Sciatic nerve (tissue), 2 donors: Measurements from ENCODE around the gene C1QTNF9B. TPM values are rescaled to one million over a fixed set of nuclear protein-coding genes. Genes with fewer than 3 reads are reported as not detected.
A peak's percentile ranks its signal among the peaks of the same experiment; 100 is the strongest.
"Not testable (repeated sequence)": the region's sequence is repeated elsewhere in the genome, so short reads cannot be mapped to it uniquely, and the experiment has no call there.

Experiments
- ATAC-seq: fragments of 200-7000 bp; cut with Tn5 transposase; one replicate; pipeline ENCODE4 v1.9.1; 2020; ENCODE audit warnings: mild to moderate bottlenecking, moderate library complexity
- DNase-seq: peaks from one replicate; pipeline ENCODE4 v3.0.0-alpha.2; 2020; ENCODE audit warnings: low spot score
- intact Hi-C: fragments of 100-400 bp; cut with DNase I; formaldehyde crosslinking; loops from one replicate; pipeline ENCODE4 v1.14.2; 2022
- total RNA-seq: library from RNA; stranded (reverse); fragmentation: NEBNext Ultra II Directional; extraction: Animal tissue kit (Norgen Biotek cat#: 25700); gene quantifications from one replicate; pipeline ENCODE4 v1.2.1, GENCODE V29; 2021
- donor health status: DM: no; HTN: no; CAD: no.
- donor health status: DM: no; HTN: no; CAD: no.

The C1QTNF9B gene
- total RNA-seq, 1 donor from 2014 or later: 3.0 TPM

DNA sequence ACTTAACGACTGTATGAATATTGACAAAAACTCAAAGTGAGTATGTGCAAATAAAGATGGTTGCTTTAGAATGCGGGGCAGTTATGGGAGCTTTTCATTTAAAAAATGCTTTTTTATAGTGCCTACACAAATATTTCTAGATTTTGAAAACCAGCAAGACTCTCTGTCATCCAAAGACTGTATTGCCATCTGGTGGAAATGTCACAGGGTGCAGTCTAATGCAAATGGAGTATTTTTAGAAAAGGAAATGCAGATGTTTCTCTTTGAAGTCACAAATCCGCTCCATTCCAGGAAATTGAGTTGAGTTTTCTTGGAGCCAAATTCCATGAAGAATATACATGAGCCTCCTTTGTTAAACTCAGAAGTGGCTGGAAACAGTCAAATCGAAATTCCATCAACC lies 2.3 kb upstream of the C1QTNF9B start:
- DNase-seq (no peak), ATAC-seq (peak; percentile 57)
- intact Hi-C loops: no loop called here

DNA sequence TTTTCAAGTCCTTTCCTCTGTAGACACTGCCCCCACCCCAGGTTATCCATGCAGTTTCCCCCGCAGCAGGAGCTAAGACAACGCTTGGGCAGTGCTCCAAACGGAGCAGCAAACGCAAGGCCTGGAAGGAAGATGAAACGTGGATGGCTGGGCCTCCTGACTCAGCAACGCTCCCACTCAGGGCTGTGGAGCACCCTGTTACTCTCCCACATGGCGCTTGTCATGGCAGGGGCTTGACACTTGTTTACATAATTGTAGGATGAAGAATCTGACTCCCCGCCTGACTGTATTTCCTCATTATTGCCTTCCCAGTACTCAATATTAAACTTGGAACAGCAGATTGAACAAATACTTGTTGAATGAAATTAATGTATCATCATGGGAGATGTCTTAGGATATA lies 799 bp upstream of the C1QTNF9B start:
- ATAC-seq (no peak), DNase-seq (no peak)
- intact Hi-C loops: no loop called here

DNA sequence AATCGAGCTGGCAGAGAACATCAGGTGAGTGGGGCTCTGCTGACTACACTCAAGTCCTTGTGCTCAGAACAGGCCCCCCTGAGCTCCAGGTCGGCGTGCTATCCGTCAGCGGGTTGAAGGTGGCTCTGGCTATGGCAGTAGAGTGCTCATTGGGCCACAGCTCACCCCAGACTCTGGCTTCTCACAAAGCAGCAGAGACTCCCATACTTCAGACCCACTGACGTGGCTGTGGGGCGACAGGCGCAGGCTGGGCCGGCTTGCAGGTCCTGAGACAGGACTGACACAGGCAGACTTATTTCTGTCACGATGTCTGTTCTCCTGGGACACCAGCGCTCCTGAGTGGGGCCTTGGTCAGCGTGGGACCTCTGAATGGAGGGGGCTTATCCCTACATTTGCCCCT lies 2.6 kb downstream of the C1QTNF9B start:
- ATAC-seq, intact Hi-C loops, DNase-seq: not testable (repeated sequence)

DNA sequence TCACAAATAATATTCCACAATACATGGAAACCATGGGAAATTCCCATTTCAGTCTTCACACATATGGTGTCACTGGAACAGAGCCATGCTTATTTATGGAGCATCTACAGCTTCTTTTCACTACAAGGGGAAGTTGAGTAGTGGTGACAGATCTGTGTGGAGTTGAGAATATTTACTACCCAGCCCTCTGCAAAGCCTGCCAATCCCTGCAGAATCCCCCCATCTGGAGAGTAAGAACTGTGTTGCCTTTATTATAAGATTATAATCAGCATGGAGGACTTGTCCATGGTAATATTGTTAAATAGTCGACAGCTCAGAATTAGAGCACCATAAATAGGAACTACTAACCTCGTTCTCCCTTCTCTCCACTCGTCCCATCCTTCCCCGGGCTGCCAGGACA lies 3.5 kb downstream of the C1QTNF9B start:
- ATAC-seq, DNase-seq, intact Hi-C loops: not testable (repeated sequence)

DNA sequence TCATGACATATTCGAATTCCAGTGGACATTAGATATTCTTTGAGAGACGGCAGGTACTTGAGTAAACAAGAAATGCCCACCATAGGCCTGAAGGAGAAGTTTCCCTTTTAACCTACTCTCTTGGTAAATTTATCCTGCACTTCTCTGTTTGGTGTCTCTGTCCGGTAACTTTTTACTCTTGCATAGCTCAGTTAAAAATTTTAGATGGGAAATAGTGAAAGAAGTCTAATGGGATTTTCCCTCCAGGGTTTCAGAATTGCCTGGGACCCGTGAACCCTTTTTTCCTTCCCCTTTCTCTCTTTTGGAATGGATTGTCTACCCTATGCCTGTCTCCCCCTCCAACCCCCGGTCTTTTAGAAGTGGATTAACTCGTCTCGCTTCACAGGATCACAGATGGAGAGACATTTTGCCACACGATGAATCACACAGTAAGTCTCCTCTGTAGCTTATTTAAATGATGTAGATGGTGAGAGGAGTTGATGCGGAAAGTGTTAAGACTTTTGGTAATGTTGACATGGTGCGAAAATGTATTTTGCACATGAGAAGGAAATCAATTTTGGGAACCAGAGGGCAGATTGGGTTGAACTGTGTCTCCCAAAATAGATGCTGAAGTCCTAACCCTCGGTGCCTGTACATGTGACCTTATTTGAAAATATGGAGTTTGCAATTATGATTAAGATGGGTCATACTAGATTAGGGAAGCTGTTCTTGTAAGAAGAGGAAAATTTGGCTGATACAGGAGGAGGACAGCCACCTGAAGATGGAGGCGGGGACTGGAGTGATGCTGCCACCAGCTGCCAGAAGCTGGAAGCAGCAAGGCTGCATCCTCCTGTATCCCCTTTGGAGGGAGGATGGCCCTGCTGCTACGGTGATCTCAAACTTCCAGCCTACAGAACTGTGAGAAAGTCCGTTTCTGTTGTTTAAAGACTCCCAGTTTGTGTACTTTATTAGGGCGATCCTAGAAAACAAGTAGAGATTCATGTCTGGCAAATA lies 7.4 kb downstream of the C1QTNF9B start:
- intact Hi-C loops: no loop called here
- no peak for DNase-seq
- ATAC-seq: peak; percentile 9

DNA sequence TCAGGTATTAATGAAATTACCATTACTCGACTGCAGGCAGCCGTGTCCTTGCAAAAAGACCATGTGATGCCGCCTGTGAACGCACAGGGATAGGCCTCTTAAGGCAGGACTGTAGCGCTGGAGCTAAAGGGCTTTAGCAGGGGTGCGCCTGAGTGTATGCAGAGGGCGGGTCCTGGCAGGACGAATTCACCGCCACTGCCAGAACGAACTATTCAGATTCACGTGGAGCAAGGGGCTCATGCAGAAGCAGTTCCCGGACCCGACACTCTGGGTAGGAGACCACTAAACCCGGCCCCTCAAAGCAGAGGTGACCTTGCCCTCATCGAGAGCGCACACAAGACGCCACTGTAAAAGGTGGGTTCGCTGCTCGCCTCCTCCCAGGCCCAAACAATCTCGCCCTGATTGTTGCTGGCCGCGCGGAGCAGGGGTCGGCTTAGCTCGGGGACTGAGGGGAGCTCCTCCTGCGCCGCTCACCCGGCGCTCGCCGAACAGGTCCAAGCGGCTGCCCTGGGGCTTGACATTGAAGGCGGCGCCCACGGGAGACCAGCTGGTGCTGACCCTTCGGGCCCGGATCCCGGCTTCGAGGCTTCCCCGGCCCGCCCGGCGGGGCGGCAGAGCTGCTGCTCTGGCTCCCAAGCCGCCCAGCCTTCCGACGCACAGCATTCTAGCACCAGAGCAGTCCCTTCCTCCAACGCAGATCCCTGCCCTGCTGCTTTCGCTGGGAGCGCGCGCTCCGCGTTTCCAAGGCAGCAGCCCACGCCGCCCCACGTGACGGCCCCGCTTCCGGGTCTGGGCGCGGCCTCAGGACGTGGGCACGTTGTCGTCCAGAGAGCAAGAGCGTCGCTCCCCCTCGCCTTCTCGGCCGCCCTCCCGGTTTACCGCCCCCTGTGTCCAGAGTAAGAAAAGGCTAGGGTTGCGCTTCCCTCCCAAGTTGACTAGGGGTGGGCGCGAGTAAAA lies 8.4 kb downstream of the C1QTNF9B start, which contains the start of gene MIPEP:
TSS of gene MIPEP (minus strand) at position 743 of the 957 bp plus-strand sequence. CDS start at position 663, 80 bp downstream.
- peak; percentile 99 for ATAC-seq
- intact Hi-C loops: no loop called here
- DNase-seq: peak; percentile 96

DNA sequence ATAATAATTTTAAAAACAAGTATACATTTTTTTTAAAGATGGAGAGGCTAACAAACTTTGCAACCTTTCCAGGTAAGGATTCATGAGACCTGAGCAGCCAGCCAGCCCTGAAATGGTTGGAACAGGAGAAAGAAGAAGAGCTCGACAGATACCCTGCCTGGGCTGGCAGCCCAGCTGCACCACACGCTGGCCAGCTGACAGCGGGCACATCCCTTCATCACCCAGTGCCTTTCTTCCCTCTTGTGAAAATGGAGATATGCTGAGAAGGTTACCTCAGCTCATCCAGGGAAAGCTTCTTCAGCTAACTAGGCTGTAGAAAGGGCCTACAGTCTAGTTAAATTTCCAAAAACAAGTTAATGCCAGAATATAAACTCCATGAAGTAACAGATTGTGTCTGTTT lies 12.9 kb downstream of the C1QTNF9B start:
- ATAC-seq, DNase-seq, intact Hi-C loops: not testable (repeated sequence)

DNA sequence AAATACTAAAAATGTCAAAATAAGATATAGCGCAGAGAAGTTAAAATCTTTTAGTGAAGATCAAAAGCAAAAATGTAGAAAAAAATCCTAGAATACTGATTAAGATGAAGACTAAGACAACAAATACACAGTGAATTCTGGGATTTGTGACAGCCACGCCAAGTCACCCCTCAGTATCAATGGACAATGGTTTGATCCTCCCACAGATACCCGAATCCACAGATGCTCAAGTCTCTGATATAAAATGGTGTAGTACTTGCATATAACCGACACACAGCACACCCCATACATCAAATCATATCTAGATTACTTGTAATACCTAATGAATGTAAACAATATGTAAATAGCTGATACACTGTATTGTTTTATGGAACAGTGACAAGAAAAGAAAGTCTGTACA lies 14.0 kb downstream of the C1QTNF9B start:
- DNase-seq (no peak), ATAC-seq (no peak)
- intact Hi-C loops: no loop called here

DNA sequence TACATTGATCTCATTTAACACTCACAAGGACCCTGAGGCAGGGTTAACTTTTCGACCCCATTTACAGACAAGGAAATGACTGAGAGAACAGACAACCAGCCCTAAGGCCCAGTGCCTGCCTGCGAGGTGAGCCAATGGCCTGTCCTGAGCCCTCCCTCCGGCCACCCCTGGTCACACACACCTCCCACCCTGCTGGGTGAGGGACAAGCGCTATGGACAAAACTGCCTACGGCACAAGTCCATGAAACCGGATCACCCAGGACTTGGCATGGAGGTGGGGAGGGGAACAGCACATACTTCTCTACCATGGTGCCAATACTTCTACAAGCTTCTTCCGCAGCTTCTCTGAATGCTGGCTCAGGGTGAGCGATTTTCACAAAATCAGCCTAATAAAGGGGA lies 15.9 kb downstream of the C1QTNF9B start:
- intact Hi-C loops, DNase-seq, ATAC-seq: not testable (repeated sequence)

DNA sequence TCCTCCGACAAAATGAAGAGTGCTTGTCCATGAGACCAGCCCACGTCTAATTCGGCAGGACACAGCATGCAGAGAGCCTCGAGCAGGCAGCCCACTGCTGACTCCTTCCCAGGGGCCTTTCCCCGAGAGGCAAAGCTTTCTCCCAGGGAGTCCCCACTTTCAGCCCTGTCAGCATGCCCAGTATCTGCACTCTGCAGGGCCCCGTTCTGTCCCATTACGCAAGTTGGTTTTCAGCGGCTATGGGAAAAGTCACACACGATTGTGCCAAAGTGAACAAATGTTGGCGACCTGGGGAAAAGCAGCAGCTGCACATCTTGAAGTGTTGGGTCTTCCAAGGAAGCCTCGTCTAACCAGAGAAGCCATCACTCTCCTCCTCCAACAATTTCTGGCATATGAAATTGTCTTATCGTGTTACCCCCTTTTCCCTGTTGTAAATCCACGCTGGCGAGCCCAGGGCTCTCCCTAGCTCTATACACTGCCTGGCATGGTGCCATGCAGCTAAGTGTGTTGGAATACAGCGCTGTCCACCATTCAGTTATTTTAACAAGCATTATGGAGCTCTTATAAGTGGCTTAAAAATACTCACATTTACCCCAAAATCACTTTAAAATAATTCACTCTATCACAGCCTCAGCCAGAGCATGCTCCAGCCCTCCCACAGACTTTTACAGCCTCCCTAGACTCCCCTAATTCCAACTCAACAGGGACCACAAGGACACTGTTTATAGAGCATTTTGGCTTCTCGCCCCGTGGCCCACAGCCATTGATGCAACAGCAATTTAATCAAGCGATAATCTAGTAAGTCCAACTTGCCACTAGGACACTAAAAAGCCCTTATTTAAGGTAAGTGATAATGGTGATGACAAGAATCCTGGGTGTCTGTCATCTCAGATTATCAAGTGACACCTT lies 16.6 kb downstream of the C1QTNF9B start:
- ATAC-seq, intact Hi-C loops: not testable (repeated sequence)

DNA sequence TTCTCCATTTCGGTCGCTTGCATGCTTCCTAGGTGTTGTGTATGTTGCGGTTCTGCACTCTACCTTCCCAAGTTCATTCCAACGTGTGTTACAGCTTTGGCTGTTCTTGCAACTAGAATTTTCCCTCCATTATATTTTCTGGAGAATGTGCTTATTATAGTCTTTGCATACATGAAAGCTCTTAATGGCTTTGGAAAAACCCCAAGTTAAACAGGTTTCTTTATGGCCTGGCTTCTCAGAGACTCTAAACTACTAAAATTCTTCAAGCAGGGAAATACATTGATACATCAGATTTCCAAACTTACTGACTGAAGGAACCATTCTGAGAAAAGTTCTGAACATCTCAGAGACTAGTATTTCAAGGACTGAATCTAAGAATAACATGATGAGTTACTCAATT lies 20.0 kb downstream of the C1QTNF9B start:
- ATAC-seq (no peak), DNase-seq (no peak)
- intact Hi-C loops: no loop called here

More for the DNA sequence above, 16.6 kb downstream of the C1QTNF9B start:
- not testable (repeated sequence) for DNase-seq

DNA sequence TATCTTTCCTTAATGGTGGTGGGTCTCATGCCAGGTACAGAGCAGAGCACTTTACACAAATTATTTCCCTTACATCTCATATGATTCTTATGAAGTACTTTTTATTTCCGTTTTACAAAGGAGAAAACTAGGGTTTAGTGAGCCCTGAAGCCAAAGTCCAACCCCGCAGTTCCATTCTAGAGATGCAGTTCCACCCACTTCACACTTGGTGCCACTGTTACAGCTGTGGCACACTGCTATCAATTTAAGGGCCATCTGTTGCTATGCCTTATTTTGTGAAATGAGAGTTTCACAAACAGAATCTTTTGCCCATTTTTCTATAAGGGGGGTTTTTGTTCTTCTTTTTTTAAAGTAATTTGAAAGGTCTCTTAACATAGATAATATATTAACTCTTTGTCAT lies 21.0 kb downstream of the C1QTNF9B start:
- intact Hi-C loops: no loop called here
- no peak for DNase-seq
- ATAC-seq: no peak

DNA sequence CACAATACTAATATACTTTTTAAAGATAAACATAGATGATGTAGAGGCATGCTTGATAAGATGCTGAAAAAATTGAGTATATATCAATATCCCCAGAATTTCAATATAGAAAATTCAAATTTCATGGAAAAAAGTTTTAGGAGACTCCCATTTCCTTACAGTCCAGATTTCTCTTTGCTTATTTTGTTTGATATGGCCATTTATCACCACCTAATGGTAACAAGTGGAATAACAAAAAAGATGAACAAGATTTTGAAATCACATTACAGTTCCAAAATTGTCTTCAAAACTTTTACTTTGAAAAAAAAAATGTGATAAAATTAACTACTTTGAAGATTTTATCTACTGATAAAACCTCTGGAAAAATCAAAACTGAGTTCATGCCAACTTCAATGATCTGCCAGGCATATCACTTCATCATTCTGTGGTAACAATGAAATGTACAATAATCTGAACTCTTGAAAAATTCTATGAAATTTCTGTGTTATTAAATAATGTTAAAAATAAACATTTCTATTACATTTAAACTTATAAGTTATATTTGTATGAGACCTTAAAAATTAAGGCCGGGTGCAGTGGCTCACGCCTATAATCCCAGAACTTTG lies 25.6 kb downstream of the C1QTNF9B start:
- no peak for DNase-seq
- peak; percentile 64 for ATAC-seq
- intact Hi-C loops: loop anchor here (5.0 kb wide), 1 partner anchor 404 kb away; no protein-coding TSS in a partner anchor

DNA sequence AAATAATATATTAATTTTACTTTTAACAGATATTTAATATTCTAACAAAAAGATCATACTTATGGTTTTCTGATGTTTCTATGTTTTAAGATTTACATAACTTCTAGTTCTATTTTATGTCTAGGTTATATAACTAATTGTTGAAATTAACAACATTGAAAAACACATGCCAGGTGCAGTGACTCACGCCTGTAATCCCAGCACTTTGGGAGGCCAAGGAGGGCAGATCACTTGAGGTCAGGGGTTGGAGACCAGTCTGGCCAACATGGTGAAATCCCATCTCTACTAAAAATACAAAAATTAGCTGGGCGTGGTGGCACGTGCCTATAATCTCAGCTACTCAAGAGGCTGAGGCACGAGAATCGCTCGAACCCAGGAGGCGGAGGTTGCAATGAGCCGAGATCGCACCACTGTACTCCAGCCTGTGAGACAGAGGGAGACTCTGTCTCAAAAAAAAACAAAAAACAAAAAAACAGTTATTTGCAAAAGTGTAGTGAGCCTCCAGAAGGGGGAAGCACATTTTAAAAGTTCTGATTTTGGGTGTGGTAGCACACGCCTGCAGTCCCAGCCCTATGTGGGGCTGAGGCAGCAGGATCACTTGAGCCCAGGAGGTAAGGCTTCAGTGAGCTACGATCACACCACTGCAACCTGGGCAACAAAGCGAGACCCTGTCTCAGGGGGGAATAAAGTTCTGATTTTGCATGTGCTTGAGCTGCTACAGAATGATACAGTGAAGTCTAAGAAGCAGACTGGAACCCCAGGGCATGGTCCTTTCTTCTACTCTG lies 26.8 kb downstream of the C1QTNF9B start:
- DNase-seq: no peak
- intact Hi-C loops: loop anchor here (5.0 kb wide), 1 partner anchor 403 kb away; no protein-coding TSS in a partner anchor
- ATAC-seq: peak; percentile 48

DNA sequence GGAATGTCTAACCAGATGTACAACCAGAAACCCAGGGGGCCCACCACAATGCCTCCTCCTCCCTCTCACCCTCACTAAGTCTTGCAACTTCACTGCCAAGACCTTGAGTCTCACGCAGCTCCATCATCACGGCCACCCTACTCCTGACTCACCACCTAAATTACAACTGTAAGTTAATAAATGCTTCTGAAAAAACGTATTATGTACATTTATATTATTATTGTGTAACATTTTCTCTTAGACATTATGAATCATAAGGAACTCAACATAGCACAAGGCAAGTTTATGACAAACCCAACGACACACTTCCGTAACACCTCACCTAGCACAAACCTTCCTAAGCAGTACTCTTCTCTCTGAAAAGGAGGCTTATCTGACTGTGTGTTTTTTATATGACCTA lies 28.8 kb downstream of the C1QTNF9B start:
- intact Hi-C loops: no loop called here
- DNase-seq (no peak), ATAC-seq (no peak)

DNA sequence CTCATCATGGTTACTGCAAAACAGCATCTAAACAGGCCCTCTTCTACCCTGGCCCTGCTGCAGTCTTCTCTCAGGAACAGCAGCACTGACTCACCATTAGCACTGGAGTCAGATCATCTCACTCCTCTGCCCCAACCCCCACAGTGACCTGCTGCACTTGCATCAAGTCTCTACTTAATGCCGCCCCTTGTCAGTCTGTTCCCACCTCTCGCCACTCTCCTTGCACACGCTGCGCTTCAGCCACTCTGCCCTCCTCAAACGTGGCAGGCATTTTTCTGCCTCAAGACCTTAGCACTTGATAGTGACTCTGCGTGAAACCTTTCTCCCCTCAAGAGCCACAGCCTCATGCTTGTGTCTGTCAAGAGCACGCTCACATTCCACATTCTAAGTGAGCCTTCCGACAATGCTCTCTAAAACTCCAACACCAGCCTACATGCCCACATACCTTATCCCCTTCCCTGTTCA lies 30.2 kb downstream of the C1QTNF9B start:
- intact Hi-C loops: no loop called here
- DNase-seq (no peak), ATAC-seq (no peak)
